GM03348 (cell line): Measurements from ENCODE around the gene NFIA.
"Not testable (repeated sequence)": the region's sequence is repeated elsewhere in the genome, so short reads cannot be mapped to it uniquely, and the experiment has no call there.

ENCODE experiments used
- DNase-seq: peaks from one replicate; pipeline ENCODE4 v3.0.0; 2012; ENCODE audit warnings: low spot score

NFIA gene

GRCh38 chr1:61273167-61273705, 190.9 kb downstream of the NFIA start:
- no peak for DNase-seq

GRCh38 chr1:61273861-61274260, 191.5 kb downstream of the NFIA start:
- DNase-seq: no peak

GRCh38 chr1:61274939-61275338, 192.6 kb downstream of the NFIA start:
- DNase-seq: no peak

- DNase-seq: no peak
These were observed 193.9 kb downstream of the NFIA start for GRCh38 chr1:61276246-61276645.

GRCh38 chr1:61277121-61277690, 194.8 kb downstream of the NFIA start:
- DNase-seq: no peak

GRCh38 chr1:61278503-61278902, 196.1 kb downstream of the NFIA start:
- DNase-seq: not testable (repeated sequence)

GRCh38 chr1:61278966-61279365, 196.6 kb downstream of the NFIA start:
- DNase-seq: no peak

- DNase-seq: no peak
These were observed 197.2 kb downstream of the NFIA start for GRCh38 chr1:61279570-61279969.

- no peak for DNase-seq
These were observed 198.1 kb downstream of the NFIA start for GRCh38 chr1:61280452-61280851.

GRCh38 chr1:61282387-61282786, 200.0 kb downstream of the NFIA start:
- DNase-seq: no peak

GRCh38 chr1:61284248-61284854, 202.0 kb downstream of the NFIA start:
- DNase-seq: no peak

- no peak for DNase-seq
These were observed 202.6 kb downstream of the NFIA start for GRCh38 chr1:61284936-61285335.

- no peak for DNase-seq
These were observed 203.1 kb downstream of the NFIA start for GRCh38 chr1:61285371-61285885.

GRCh38 chr1:61287014-61287413, 204.7 kb downstream of the NFIA start:
- peak; percentile 14 for DNase-seq

- peak; percentile 71 for DNase-seq
These were observed 205.4 kb downstream of the NFIA start for GRCh38 chr1:61287734-61288133.

GRCh38 chr1:61289232-61290098, 207.1 kb downstream of the NFIA start:
- no peak for DNase-seq

- DNase-seq: no peak
These were observed 208.2 kb downstream of the NFIA start for GRCh38 chr1:61290525-61290924.

GRCh38 chr1:61293197-61293596, 210.8 kb downstream of the NFIA start:
- DNase-seq: no peak

GRCh38 chr1:61293986-61294504, 211.7 kb downstream of the NFIA start:
- no peak for DNase-seq

- no peak for DNase-seq
These were observed 212.6 kb downstream of the NFIA start for GRCh38 chr1:61294930-61295329.

GRCh38 chr1:61295818-61296537, 213.6 kb downstream of the NFIA start:
- DNase-seq: no peak

GRCh38 chr1:61297887-61298286, 215.5 kb downstream of the NFIA start:
- no peak for DNase-seq
